ENCODE measurements around the gene CFAP20DC.
"Not testable (repeated sequence)": the region's sequence is repeated elsewhere in the genome, so short reads cannot be mapped to it uniquely, and the experiment has no call there.

The CFAP20DC gene

GRCh38 chr3:58867621-58868020 lies 182.2 kb downstream of the CFAP20DC start:
- no peak for DNase-seq (ENCODE audit: low read depth)

- DNase-seq (ENCODE audit: low read depth), result no peak
These were observed 183.7 kb downstream of the CFAP20DC start for GRCh38 chr3:58866079-58866478.

- DNase-seq (ENCODE audit: low read depth), result no peak
These were observed 185.3 kb downstream of the CFAP20DC start for GRCh38 chr3:58864480-58864879.

- DNase-seq (ENCODE audit: low read depth), result no peak
These were observed 186.6 kb downstream of the CFAP20DC start for GRCh38 chr3:58863206-58863605.

GRCh38 chr3:58861551-58861950 lies 188.3 kb downstream of the CFAP20DC start:
- DNase-seq (ENCODE audit: low read depth), result no peak

- no peak for DNase-seq (ENCODE audit: low read depth)
These were observed 191.7 kb downstream of the CFAP20DC start for GRCh38 chr3:58858126-58858525.

- DNase-seq (ENCODE audit: low read depth), result no peak
These were observed 192.4 kb downstream of the CFAP20DC start for GRCh38 chr3:58857402-58857801.

- no peak for DNase-seq (ENCODE audit: low read depth)
These were observed 201.0 kb downstream of the CFAP20DC start for GRCh38 chr3:58848826-58849225.

GRCh38 chr3:58842050-58842747 lies 207.6 kb downstream of the CFAP20DC start:
- DNase-seq (ENCODE audit: low read depth), result not testable (repeated sequence)

GRCh38 chr3:58840949-58841348 lies 208.9 kb downstream of the CFAP20DC start:
- DNase-seq (ENCODE audit: low read depth), result no peak

- no peak for DNase-seq (ENCODE audit: low read depth)
These were observed 209.9 kb downstream of the CFAP20DC start for GRCh38 chr3:58839964-58840363.

GRCh38 chr3:58839187-58839586 lies 210.6 kb downstream of the CFAP20DC start:
- no peak for DNase-seq (ENCODE audit: low read depth)

- no peak for DNase-seq (ENCODE audit: low read depth)
These were observed 212.0 kb downstream of the CFAP20DC start for GRCh38 chr3:58837856-58838255.

GRCh38 chr3:58837141-58837843 lies 212.5 kb downstream of the CFAP20DC start:
- DNase-seq (ENCODE audit: low read depth), result no peak

- DNase-seq (ENCODE audit: low read depth), result no peak
These were observed 214.7 kb downstream of the CFAP20DC start for GRCh38 chr3:58835086-58835485.

- DNase-seq (ENCODE audit: low read depth), result no peak
These were observed 216.3 kb downstream of the CFAP20DC start for GRCh38 chr3:58833491-58833890.

GRCh38 chr3:58829321-58830000 lies 220.4 kb downstream of the CFAP20DC start:
- DNase-seq (ENCODE audit: low read depth), result no peak

GRCh38 chr3:58824777-58825176 lies 225.0 kb downstream of the CFAP20DC start:
- DNase-seq (ENCODE audit: low read depth), result no peak

- DNase-seq (ENCODE audit: low read depth), result no peak
These were observed 225.5 kb downstream of the CFAP20DC start for GRCh38 chr3:58824285-58824684.

GRCh38 chr3:58806551-58807244 lies 243.1 kb downstream of the CFAP20DC start:
- DNase-seq (ENCODE audit: low read depth), result not testable (repeated sequence)

GRCh38 chr3:58804914-58805313 lies 244.9 kb downstream of the CFAP20DC start:
- DNase-seq (ENCODE audit: low read depth), result no peak

- no peak for DNase-seq (ENCODE audit: low read depth)
These were observed 248.3 kb downstream of the CFAP20DC start for GRCh38 chr3:58801541-58801940.

All from stimulated activated CD8-positive, alpha-beta memory T cell treated with anti-CD3 and anti-CD28 coated beads, Interleukin-12 subunit alpha, Interleukin-12 subunit beta, amount 100 ng/mL, for 1 hour (primary cell).